Astrocyte (in vitro differentiated cells and primary cell): ENCODE data around the gene GGTLC1.

Experiments
- EZH2 ChIP-seq: IDR thresholded peaks from 2 replicates; pipeline ENCODE4 v1.6.1; 2012; ENCODE audit warnings: mild to moderate bottlenecking, low read length, inconsistent platforms; ENCODE audit not compliant: insufficient read depth
- TF ChIP-seq, protein P1 (sequence below): IDR thresholded peaks from 2 replicates; pipeline ENCODE4 v1.5.1; 2011; ENCODE audit warnings: low read depth, mild to moderate bottlenecking, inconsistent platforms, low read length, moderate library complexity; ENCODE audit not compliant: insufficient read depth

GRCh38 chr20:23959054-23959453 is 29.5 kb downstream of the GGTLC1 start:
- TF ChIP-seq, protein P1, sequence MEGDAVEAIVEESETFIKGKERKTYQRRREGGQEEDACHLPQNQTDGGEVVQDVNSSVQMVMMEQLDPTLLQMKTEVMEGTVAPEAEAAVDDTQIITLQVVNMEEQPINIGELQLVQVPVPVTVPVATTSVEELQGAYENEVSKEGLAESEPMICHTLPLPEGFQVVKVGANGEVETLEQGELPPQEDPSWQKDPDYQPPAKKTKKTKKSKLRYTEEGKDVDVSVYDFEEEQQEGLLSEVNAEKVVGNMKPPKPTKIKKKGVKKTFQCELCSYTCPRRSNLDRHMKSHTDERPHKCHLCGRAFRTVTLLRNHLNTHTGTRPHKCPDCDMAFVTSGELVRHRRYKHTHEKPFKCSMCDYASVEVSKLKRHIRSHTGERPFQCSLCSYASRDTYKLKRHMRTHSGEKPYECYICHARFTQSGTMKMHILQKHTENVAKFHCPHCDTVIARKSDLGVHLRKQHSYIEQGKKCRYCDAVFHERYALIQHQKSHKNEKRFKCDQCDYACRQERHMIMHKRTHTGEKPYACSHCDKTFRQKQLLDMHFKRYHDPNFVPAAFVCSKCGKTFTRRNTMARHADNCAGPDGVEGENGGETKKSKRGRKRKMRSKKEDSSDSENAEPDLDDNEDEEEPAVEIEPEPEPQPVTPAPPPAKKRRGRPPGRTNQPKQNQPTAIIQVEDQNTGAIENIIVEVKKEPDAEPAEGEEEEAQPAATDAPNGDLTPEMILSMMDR = no peak
- TF ChIP-seq EZH2 = no peak
